ENCODE measurements around the gene ZC3H13. TPM values are rescaled to one million over a fixed set of nuclear protein-coding genes. Genes with fewer than 3 reads are reported as not detected.
A peak's percentile ranks its signal among the peaks of the same experiment; 100 is the strongest.

Gene ZC3H13, protein sequence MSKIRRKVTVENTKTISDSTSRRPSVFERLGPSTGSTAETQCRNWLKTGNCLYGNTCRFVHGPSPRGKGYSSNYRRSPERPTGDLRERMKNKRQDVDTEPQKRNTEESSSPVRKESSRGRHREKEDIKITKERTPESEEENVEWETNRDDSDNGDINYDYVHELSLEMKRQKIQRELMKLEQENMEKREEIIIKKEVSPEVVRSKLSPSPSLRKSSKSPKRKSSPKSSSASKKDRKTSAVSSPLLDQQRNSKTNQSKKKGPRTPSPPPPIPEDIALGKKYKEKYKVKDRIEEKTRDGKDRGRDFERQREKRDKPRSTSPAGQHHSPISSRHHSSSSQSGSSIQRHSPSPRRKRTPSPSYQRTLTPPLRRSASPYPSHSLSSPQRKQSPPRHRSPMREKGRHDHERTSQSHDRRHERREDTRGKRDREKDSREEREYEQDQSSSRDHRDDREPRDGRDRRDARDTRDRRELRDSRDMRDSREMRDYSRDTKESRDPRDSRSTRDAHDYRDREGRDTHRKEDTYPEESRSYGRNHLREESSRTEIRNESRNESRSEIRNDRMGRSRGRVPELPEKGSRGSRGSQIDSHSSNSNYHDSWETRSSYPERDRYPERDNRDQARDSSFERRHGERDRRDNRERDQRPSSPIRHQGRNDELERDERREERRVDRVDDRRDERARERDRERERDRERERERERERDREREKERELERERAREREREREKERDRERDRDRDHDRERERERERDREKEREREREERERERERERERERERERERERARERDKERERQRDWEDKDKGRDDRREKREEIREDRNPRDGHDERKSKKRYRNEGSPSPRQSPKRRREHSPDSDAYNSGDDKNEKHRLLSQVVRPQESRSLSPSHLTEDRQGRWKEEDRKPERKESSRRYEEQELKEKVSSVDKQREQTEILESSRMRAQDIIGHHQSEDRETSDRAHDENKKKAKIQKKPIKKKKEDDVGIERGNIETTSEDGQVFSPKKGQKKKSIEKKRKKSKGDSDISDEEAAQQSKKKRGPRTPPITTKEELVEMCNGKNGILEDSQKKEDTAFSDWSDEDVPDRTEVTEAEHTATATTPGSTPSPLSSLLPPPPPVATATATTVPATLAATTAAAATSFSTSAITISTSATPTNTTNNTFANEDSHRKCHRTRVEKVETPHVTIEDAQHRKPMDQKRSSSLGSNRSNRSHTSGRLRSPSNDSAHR (N-terminal part only)
- 7.8 and 10.3 TPM in 2 replicates for total RNA-seq

DNA sequence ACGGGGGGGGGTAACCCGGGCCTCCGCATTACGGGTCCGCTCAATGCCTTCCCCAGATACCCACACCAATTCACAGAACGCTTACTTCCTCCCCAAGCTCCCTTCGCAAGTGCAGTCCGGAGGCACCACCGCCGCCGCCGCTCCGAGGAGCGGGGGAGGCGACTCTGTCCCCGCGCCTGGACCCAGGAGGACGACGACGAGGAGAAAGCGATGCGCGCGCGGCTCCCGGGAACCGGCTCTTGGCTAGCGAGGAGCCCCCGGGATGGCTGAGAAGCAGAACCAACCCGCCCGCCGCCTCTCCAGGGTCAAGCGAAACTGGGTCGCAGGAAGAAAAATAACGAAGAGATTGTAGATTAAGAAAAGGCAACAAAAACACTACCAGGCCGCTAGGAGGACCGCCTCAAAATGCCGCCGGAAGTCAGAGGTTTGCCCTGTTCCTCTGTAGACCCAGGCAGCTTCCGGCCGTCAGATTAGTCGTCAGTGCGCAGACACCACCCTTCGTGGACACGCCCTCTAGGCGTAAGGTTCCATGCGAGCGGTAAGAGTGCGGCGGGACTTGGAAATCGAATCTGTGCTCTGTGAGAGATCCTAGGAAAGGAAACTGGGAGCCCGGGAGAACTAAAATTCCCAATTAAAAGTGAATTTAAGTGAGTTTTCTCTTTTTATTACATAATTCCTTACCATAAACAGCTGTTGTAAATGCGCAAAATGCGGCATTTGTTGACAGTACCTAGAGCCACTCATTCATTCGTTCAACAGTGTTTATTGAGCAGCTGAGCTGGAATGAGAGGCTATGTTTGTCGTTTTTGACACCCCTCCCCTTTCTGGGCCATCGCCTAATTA, at the start of gene ZC3H13:
Gene ZC3H13, minus strand, starts transcription at position 428 of the 843 bp plus-strand sequence. CDS start 7,239 bp downstream, outside the sequence.
- DNase-seq (ENCODE audit: low read depth in 2 of 2) = peak; percentile 94 to 97

- no peak for DNase-seq (ENCODE audit: low read depth in 2 of 2)
Measured at GRCh38 chr13:46102255-46102605, 49.7 kb upstream of the ZC3H13 start.

GRCh38 chr13:46101484-46102254, 49.1 kb upstream of the ZC3H13 start:
- no peak for DNase-seq (ENCODE audit: low read depth in 2 of 2)

- no peak for DNase-seq (ENCODE audit: low read depth in 2 of 2)
Measured at GRCh38 chr13:46101002-46101401, 48.5 kb upstream of the ZC3H13 start.

DNA sequence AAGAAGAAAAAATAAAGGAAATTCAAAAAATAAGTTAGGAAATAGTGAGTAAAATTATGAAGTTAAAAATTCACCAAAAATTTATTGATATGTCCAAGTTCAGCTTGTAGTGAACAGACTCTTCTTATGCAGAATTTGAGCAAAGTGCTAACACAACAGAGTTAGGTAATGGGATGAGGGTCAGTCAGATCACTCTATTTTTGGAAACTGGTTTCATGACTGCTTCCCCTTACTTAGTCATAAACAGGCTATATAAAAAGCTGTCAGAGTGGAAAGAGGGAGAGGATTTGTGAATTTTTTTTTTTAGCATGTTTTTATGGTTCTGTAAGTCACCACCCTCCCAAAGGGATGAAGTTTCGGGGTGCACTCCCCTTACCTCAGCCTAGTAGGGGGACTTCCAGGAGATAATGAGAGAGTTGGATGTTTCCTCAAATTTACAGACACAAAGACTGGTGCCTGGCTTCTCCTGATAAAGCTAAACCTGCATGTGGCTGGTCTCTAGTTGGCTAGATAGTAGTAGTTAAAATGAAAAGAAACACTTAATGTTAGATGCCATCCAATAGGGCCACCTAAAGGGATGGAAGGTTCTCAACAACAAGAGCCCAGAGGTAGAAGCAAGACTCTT, 47.8 kb upstream of the ZC3H13 start:
- DNase-seq (ENCODE audit: low read depth in 2 of 2) = peak; percentile 31 to 50

DNA sequence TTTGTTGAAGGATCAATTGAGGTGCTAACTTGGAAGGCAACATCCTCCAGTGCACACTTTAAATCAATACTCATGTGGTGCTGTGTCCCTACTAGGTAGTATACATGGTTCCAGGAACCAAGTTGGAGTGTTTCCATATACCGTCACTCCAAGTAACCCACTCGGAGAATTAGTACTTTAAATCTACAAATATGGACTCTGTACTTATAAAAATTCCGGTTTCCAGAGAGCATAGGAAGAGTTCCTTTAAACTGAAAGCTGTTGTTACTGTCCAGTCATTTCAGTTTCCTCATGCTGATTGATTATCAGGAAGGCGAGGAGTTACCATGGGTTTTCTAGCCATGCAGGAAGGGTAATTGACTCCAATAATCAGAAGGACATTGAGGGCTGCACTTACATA, 45.1 kb upstream of the ZC3H13 start:
- DNase-seq (ENCODE audit: low read depth in 2 of 2) = no peak

DNA sequence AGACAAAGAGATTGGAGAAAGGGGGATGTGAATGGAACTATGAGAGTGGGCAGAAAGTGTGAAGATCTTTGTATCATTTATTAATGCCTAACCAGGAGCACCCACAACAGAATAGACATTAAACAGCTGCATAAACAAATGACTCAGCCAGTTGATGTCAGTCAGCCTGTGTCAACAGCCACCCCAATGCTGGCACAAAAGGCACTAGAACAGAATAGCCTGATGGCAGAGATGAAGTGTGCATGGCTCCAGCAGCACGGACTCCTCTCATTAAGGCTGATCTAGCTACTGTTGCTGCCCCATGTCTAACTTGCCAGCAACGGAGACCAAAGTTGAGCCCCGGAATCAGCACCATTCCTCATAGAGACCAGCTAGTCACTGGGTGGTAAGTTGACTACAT, 44.5 kb upstream of the ZC3H13 start:
- no peak for DNase-seq (ENCODE audit: low read depth in 2 of 2)

DNA sequence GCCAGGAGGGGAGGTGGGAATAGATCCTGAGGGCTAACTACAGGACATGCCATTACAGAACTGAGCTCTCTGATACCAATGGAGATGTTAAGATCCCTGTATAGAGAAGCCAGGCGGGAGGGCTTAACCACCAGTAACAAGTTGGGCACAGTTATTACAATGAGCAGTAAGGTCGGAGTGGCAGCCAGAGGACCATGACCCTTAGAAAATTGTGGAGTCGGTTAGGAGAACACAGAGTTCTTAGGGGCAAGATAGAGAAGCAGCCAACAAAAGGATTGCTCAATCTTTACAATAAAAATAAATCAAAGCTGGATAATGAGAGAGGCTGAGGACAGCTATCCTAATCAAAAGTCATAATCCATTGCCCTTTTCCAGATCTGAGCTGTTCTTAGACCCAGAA, 41.9 kb upstream of the ZC3H13 start:
- DNase-seq (ENCODE audit: low read depth in 2 of 2) = no peak

DNA sequence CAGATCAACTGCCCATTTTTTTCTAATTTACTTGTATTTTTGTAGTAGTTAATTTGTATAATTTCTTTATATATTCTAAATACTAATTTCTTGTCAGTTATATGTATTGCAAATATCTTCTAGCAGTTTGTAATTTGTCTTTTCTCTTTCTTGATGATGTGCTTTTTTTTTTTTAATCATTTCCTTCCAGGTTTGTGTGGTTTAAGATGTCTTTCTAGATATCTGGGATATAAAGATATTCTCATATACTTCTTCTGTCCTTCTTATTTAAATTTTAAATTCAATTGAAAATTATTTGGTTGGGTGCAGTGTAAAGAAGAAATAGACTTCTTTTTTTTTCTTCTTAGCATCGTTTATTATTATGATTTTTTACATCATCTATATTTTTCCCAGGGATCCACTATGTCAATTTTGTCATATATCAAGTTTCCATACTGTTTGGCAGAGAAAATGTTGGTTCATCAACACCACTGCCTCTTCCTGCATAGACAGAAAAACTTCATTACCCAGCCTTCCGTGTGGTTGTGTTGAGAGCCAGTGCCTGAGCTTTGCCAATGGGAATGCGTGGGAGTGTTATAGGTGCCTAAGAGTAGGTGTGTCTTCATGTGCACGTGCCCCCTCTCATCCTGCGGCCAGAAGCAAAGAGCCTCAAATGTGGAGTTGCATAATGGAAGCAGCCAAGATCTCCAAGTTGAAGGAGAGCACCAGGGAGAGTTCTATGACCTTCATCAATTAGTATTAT, 36.4 kb upstream of the ZC3H13 start:
- no peak for DNase-seq (ENCODE audit: low read depth in 2 of 2)

- no peak for DNase-seq (ENCODE audit: low read depth in 2 of 2)
Measured at GRCh38 chr13:46087481-46087880, 34.9 kb upstream of the ZC3H13 start.

GRCh38 chr13:46086985-46087384, 34.4 kb upstream of the ZC3H13 start:
- DNase-seq (ENCODE audit: low read depth in 2 of 2) = no peak

DNA sequence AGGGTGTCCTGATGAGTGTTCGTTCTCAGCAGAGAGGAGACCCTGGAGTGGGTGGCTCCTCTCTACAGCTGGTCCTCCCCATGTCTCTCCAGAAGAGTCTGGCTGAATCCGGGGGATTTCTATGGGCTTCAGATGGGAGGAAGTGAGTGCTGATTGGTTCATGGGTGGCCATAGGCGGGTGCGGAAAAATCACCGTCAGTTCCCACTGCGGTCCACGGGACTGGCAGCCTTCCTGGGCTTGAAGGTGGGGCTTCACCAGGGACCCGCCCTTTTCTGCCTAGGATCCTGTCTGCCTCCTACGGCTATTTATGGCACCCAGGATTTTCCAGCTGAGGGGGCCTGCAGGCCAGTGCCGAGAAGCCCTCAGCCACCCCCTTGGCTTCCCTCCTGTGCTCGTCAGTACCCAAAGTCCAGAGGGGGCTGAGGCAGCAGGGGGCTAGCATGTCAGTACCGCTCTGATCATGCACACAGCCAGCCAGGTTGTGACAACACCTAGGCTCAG, 33.9 kb upstream of the ZC3H13 start:
- no peak for DNase-seq (ENCODE audit: low read depth in 2 of 2)

- no peak for DNase-seq (ENCODE audit: low read depth in 2 of 2)
Measured at GRCh38 chr13:46085737-46086136, 33.2 kb upstream of the ZC3H13 start.

- DNase-seq (ENCODE audit: low read depth in 2 of 2) = no peak
Measured at GRCh38 chr13:46082324-46082723, 29.8 kb upstream of the ZC3H13 start.

GRCh38 chr13:46079770-46080169, 27.2 kb upstream of the ZC3H13 start:
- no peak for DNase-seq (ENCODE audit: low read depth in 2 of 2)

GRCh38 chr13:46077265-46077664, 24.7 kb upstream of the ZC3H13 start:
- DNase-seq (ENCODE audit: low read depth in 2 of 2) = no peak

- no peak for DNase-seq (ENCODE audit: low read depth in 2 of 2)
Measured at GRCh38 chr13:46076827-46077226, 24.3 kb upstream of the ZC3H13 start.

- DNase-seq (ENCODE audit: low read depth in 2 of 2) = no peak
Measured at GRCh38 chr13:46075811-46076210, 23.3 kb upstream of the ZC3H13 start.

Measured in lung microvascular endothelial cell (primary cell).